Neural cell (in vitro differentiated cells): ENCODE measurements around the gene SEC14L6.

Experiments
- CTCF ChIP-seq: fragments of 450-650 bp; IDR thresholded peaks from 2 replicates; pipeline ENCODE4 v1.5.1; 2014; ENCODE audit warnings: antibody characterized with exemption, mild to moderate bottlenecking, moderate library complexity; ENCODE audit not compliant: poor library complexity, severe bottlenecking
- EP300 ChIP-seq: fragments of 450-650 bp; conservative IDR thresholded peaks from 2 replicates; pipeline ENCODE4 v1.6.1; 2014; ENCODE audit warnings: antibody characterized with exemption, mild to moderate bottlenecking, moderate library complexity; ENCODE audit not compliant: poor library complexity, severe bottlenecking
- EZH2 ChIP-seq: fragments of 200-600, 300-800 bp; shearing (Covaris generic), sonication (generic); IDR thresholded peaks from 2 replicates; pipeline ENCODE4 v1.6.1; 2014; ENCODE audit warnings: antibody characterized with exemption, low read length, borderline replicate concordance, mild to moderate bottlenecking; ENCODE audit not compliant: insufficient read depth, poor library complexity, severe bottlenecking
- MXI1 ChIP-seq: fragments of 450-650 bp; conservative IDR thresholded peaks from 2 replicates; pipeline ENCODE4 v1.6.1; 2014; ENCODE audit warnings: antibody characterized with exemption, mild to moderate bottlenecking; ENCODE audit not compliant: poor library complexity, severe bottlenecking
- POLR2AphosphoS5 ChIP-seq: IDR thresholded peaks from 2 replicates; pipeline ENCODE4 v1.6.1; 2012
- RAD21 ChIP-seq: fragments of 450-650 bp; conservative IDR thresholded peaks from 2 replicates; pipeline ENCODE4 v1.6.1; 2014; ENCODE audit warnings: antibody characterized with exemption, mild to moderate bottlenecking, moderate library complexity
- REST ChIP-seq: IDR thresholded peaks from 2 replicates; pipeline ENCODE4 v1.6.1; 2012; ENCODE audit warnings: borderline replicate concordance
- SMC3 ChIP-seq: fragments of 450-650 bp; conservative IDR thresholded peaks from 2 replicates; pipeline ENCODE4 v1.6.1; 2014; ENCODE audit warnings: antibody characterized with exemption, mild to moderate bottlenecking, moderate library complexity; ENCODE audit not compliant: poor library complexity
- TAF1 ChIP-seq: IDR thresholded peaks from 2 replicates; pipeline ENCODE4 v1.6.1; 2012; ENCODE audit warnings: low read depth

GRCh38 chr22:30513462-30513861, 33.1 kb downstream of the SEC14L6 start:
- TF ChIP-seq CTCF: no peak
- TF ChIP-seq RAD21: no peak
- TF ChIP-seq SMC3: no peak
- TF ChIP-seq REST: no peak
- TF ChIP-seq EZH2: no peak
- TF ChIP-seq TAF1: no peak
- TF ChIP-seq MXI1: no peak
- no peak for TF ChIP-seq POLR2AphosphoS5
- TF ChIP-seq EP300: no peak
